ENCODE results near the gene CCRL2.

DNA sequence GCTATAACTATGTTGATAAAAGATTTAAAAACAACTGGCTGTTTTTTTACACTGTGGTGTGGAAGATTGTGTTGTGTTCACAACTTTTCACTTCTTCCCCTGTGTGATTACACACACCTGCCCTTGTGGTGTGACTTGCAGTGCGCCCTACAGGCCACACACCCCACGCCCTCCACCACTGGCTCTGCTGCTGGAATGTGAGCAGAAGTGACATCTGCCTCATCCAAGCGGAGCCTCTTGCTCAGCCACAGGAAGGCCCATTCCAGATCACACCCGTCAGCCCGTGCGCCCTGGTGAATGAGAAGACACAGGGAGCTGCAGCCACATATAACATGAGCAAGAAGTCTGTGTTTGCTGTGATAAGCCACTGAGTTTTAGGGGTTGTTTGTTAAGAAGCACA is 46.2 kb upstream of the CCRL2 start:
- TF ChIP-seq POLR2A (IDR thresholded peaks at IDR 0.05), result no peak
- TF ChIP-seq, protein P1, sequence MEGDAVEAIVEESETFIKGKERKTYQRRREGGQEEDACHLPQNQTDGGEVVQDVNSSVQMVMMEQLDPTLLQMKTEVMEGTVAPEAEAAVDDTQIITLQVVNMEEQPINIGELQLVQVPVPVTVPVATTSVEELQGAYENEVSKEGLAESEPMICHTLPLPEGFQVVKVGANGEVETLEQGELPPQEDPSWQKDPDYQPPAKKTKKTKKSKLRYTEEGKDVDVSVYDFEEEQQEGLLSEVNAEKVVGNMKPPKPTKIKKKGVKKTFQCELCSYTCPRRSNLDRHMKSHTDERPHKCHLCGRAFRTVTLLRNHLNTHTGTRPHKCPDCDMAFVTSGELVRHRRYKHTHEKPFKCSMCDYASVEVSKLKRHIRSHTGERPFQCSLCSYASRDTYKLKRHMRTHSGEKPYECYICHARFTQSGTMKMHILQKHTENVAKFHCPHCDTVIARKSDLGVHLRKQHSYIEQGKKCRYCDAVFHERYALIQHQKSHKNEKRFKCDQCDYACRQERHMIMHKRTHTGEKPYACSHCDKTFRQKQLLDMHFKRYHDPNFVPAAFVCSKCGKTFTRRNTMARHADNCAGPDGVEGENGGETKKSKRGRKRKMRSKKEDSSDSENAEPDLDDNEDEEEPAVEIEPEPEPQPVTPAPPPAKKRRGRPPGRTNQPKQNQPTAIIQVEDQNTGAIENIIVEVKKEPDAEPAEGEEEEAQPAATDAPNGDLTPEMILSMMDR (IDR thresholded peaks at IDR 0.05), result no peak
